DMS 273 treated with DMSO at 0.1 percent for 48 hours (cell line): ENCODE data around the gene NAP1L1.

Source experiments
- DNase-seq: peaks from one replicate; lab custom pipeline; 2025; lab: John Stamatoyannopoulos, UW

Gene NAP1L1

GRCh38 chr12:76083246-76083903 is 1.1 kb downstream of the NAP1L1 start:
- no peak for DNase-seq

GRCh38 chr12:76081909-76082308 is 2.6 kb downstream of the NAP1L1 start:
- no peak for DNase-seq

- DNase-seq: no peak
Measured at GRCh38 chr12:76080729-76081415, 3.6 kb downstream of the NAP1L1 start.

- no peak for DNase-seq
Measured at GRCh38 chr12:76080017-76080728, 4.3 kb downstream of the NAP1L1 start.

GRCh38 chr12:76078748-76079147 is 5.7 kb downstream of the NAP1L1 start:
- DNase-seq: no peak

- DNase-seq: no peak
Measured at GRCh38 chr12:76075448-76075847, 9.0 kb downstream of the NAP1L1 start.

- DNase-seq: no peak
Measured at GRCh38 chr12:76074701-76075336, 9.7 kb downstream of the NAP1L1 start.

- no peak for DNase-seq
Measured at GRCh38 chr12:76073561-76073960, 10.9 kb downstream of the NAP1L1 start.

GRCh38 chr12:76072568-76072967 is 11.9 kb downstream of the NAP1L1 start:
- DNase-seq: no peak

GRCh38 chr12:76069339-76069738 is 15.1 kb downstream of the NAP1L1 start:
- no peak for DNase-seq

GRCh38 chr12:76065917-76066316 is 18.6 kb downstream of the NAP1L1 start:
- no peak for DNase-seq

- DNase-seq: no peak
Measured at GRCh38 chr12:76064904-76065303, 19.6 kb downstream of the NAP1L1 start.

GRCh38 chr12:76060111-76060510 is 24.4 kb downstream of the NAP1L1 start:
- no peak for DNase-seq

GRCh38 chr12:76057326-76057725 is 27.2 kb downstream of the NAP1L1 start:
- no peak for DNase-seq

GRCh38 chr12:76055393-76055792 is 29.1 kb downstream of the NAP1L1 start:
- DNase-seq: no peak

- no peak for DNase-seq
Measured at GRCh38 chr12:76049575-76050251, 34.8 kb downstream of the NAP1L1 start.

GRCh38 chr12:76047742-76048141 is 36.7 kb downstream of the NAP1L1 start:
- DNase-seq: no peak

GRCh38 chr12:76047060-76047459 is 37.4 kb downstream of the NAP1L1 start:
- DNase-seq: no peak

GRCh38 chr12:76043377-76043776 is 41.1 kb downstream of the NAP1L1 start:
- DNase-seq: no peak

- DNase-seq: no peak
Measured at GRCh38 chr12:76042147-76042546, 42.3 kb downstream of the NAP1L1 start.

- no peak for DNase-seq
Measured at GRCh38 chr12:76041406-76041805, 43.1 kb downstream of the NAP1L1 start.

GRCh38 chr12:76040461-76040860 is 44.0 kb downstream of the NAP1L1 start:
- no peak for DNase-seq
